Activated CD4-positive, alpha-beta T cell treated with anti-CD3 and anti-CD28 coated beads for 36 hours (primary cell): ENCODE results near the gene PLEKHH2. TPM values are rescaled to one million over a fixed set of nuclear protein-coding genes. Genes with fewer than 3 reads are reported as not detected.
"Not testable (repeated sequence)": the region's sequence is repeated elsewhere in the genome, so short reads cannot be mapped to it uniquely, and the experiment has no call there.

Source experiments
- ATAC-seq: fragments of 200-7000 bp; cut with Tn5 transposase; one replicate; pipeline ENCODE4 v1.10.0; 2021; ENCODE audit warnings: mild to moderate bottlenecking, moderate library complexity
- CTCF ChIA-PET: fragments of 350-600 bp; sonication (Branson Sonifier 250); formaldehyde crosslinking; loops from one replicate; lab custom pipeline; 2021; ENCODE audit warnings: antibody characterized with exemption; lab: Charles Lee
- POLR2A ChIA-PET: fragments of 350-600 bp; sonication (Branson Sonifier 250); formaldehyde crosslinking; loops from one replicate; lab custom pipeline; 2021; ENCODE audit warnings: antibody characterized with exemption, inconsistent platforms; lab: Charles Lee
- DNase-seq: peaks from one replicate; pipeline ENCODE4 v3.0.0-alpha.2; 2020
- H3K27ac Mint-ChIP-seq: one replicate; pipeline ENCODE4 v1.8.0; 2021; ENCODE audit warnings: mixed read lengths
- H3K27me3 Mint-ChIP-seq: one replicate; pipeline ENCODE4 v1.8.0; 2021; ENCODE audit warnings: mixed read lengths
- H3K36me3 Mint-ChIP-seq: one replicate; pipeline ENCODE4 v1.8.0; 2021; ENCODE audit warnings: low read depth, mixed read lengths
- H3K4me1 Mint-ChIP-seq: one replicate; pipeline ENCODE4 v1.8.0; 2021; ENCODE audit warnings: mixed read lengths
- H3K4me3 Mint-ChIP-seq: one replicate; pipeline ENCODE4 v1.8.0; 2021; ENCODE audit warnings: mild to moderate bottlenecking, moderate library complexity, mixed read lengths
- H3K9me3 Mint-ChIP-seq: one replicate; pipeline ENCODE4 v1.8.0; 2021; ENCODE audit warnings: low read depth, mixed read lengths
- intact Hi-C, 2 experiments: fragments of 100-400 bp; cut with DNase I in 1 of 2; cut with micrococcal nuclease in 1 of 2; formaldehyde crosslinking; loops; one replicate each; pipeline versions ENCODE4 v1.14.2 to v1.15.1; 2022 to 2024; cut with DNase I, micrococcal nuclease
- total RNA-seq, 2 experiments: library from RNA; stranded (reverse); gene quantifications; one replicate each; pipeline ENCODE4 v1.2.3, GENCODE V29; 2021

PLEKHH2 gene
- total RNA-seq, 2 experiments from 2014 or later, result 1.5 to 2.2 TPM

- POLR2A ChIA-PET, ATAC-seq, H3K27ac Mint-ChIP-seq, DNase-seq, H3K4me1 Mint-ChIP-seq, H3K9me3 Mint-ChIP-seq, H3K27me3 Mint-ChIP-seq, H3K36me3 Mint-ChIP-seq, H3K4me3 Mint-ChIP-seq, intact Hi-C loops: not testable (repeated sequence)
- CTCF ChIA-PET, result interaction anchor here (0.6 to 0.7 kb wide), 2 partner anchors 125 to 1425 kb away, joined by 5 read pairs; no protein-coding TSS in a partner anchor
These were observed 61.1 kb downstream of the PLEKHH2 start for GRCh38 chr2:43698140-43698539.

- Mint-ChIP-seq H3K27ac (no peak overlapping the region), H3K36me3 (no peaks in the 10 kb centered on the region), H3K4me1 (no peaks in the 10 kb centered on the region), H3K27me3 (peaks cover 7% of the 10 kb centered on the region), H3K4me3 (no peak overlapping the region), H3K9me3 (no peaks in the 10 kb centered on the region)
- intact Hi-C loops, result no loop called here
- ChIA-PET CTCF (interaction anchor here (0.8 kb wide), 2 partner anchors 10 to 250 kb away, joined by 3 read pairs; no protein-coding TSS in a partner anchor), POLR2A (no interaction called here)
- no peak for DNase-seq
- no peak for ATAC-seq
These were observed 62.7 kb downstream of the PLEKHH2 start for GRCh38 chr2:43699761-43700160.

GRCh38 chr2:43701111-43701510 lies 64.1 kb downstream of the PLEKHH2 start:
- H3K9me3 Mint-ChIP-seq, result no peaks in the 10 kb centered on the region
- no peak for DNase-seq
- ChIA-PET POLR2A (no interaction called here), CTCF (interaction anchor here (0.6 to 0.7 kb wide), 4 partner anchors 9 to 131 kb away, joined by 3 to 4 read pairs (median 3); no protein-coding TSS in a partner anchor)
- no peak overlapping the region for H3K4me3 Mint-ChIP-seq
- intact Hi-C loops, result no loop called here
- peaks cover 7% of the 10 kb centered on the region for H3K27me3 Mint-ChIP-seq
- ATAC-seq, result no peak
- H3K27ac Mint-ChIP-seq, result no peak overlapping the region
- H3K36me3 Mint-ChIP-seq, result no peaks in the 10 kb centered on the region
- H3K4me1 Mint-ChIP-seq, result no peaks in the 10 kb centered on the region

GRCh38 chr2:43707255-43708015 lies 70.4 kb downstream of the PLEKHH2 start:
- DNase-seq (no peak), ATAC-seq (no peak)
- H3K36me3 Mint-ChIP-seq, result no peaks in the 10 kb centered on the region
- H3K27ac Mint-ChIP-seq, result no peak overlapping the region
- ChIA-PET POLR2A (no interaction called here), CTCF (no interaction called here)
- intact Hi-C loops, result no loop called here
- H3K27me3 Mint-ChIP-seq, result peaks cover 17% of the 10 kb centered on the region
- no peak overlapping the region for H3K4me3 Mint-ChIP-seq
- no peaks in the 10 kb centered on the region for H3K4me1 Mint-ChIP-seq
- no peaks in the 10 kb centered on the region for H3K9me3 Mint-ChIP-seq

GRCh38 chr2:43708178-43708577 lies 71.1 kb downstream of the PLEKHH2 start:
- DNase-seq (no peak), ATAC-seq (no peak)
- intact Hi-C loops, result no loop called here
- no peaks in the 10 kb centered on the region for H3K36me3 Mint-ChIP-seq
- ChIA-PET CTCF (no interaction called here), POLR2A (no interaction called here)
- no peaks in the 10 kb centered on the region for H3K9me3 Mint-ChIP-seq
- H3K4me1 Mint-ChIP-seq, result no peaks in the 10 kb centered on the region
- no peak overlapping the region for H3K27ac Mint-ChIP-seq
- H3K4me3 Mint-ChIP-seq, result no peak overlapping the region
- H3K27me3 Mint-ChIP-seq, result peaks cover 15% of the 10 kb centered on the region

GRCh38 chr2:43708891-43709290 lies 71.8 kb downstream of the PLEKHH2 start:
- H3K36me3 Mint-ChIP-seq, result no peaks in the 10 kb centered on the region
- no peak for DNase-seq
- no peak overlapping the region for H3K27ac Mint-ChIP-seq
- ChIA-PET CTCF (no interaction called here), POLR2A (no interaction called here)
- H3K9me3 Mint-ChIP-seq, result no peaks in the 10 kb centered on the region
- peaks cover 15% of the 10 kb centered on the region for H3K27me3 Mint-ChIP-seq
- H3K4me1 Mint-ChIP-seq, result no peaks in the 10 kb centered on the region
- no peak overlapping the region for H3K4me3 Mint-ChIP-seq
- no peak for ATAC-seq
- intact Hi-C loops, result no loop called here

GRCh38 chr2:43710866-43711265 lies 73.8 kb downstream of the PLEKHH2 start:
- Mint-ChIP-seq H3K4me3 (no peak overlapping the region), H3K9me3 (no peaks in the 10 kb centered on the region), H3K27ac (no peak overlapping the region), H3K27me3 (peaks cover 20% of the 10 kb centered on the region), H3K4me1 (no peaks in the 10 kb centered on the region), H3K36me3 (no peaks in the 10 kb centered on the region)
- ATAC-seq (no peak), DNase-seq (no peak)
- intact Hi-C loops, result no loop called here
- CTCF ChIA-PET, result interaction anchor here (0.6 kb wide), 1 partner anchor 216 kb away, joined by 3 read pairs; no protein-coding TSS in a partner anchor
- POLR2A ChIA-PET, result no interaction called here

- H3K4me1 Mint-ChIP-seq, result no peaks in the 10 kb centered on the region
- ATAC-seq (no peak), DNase-seq (no peak)
- ChIA-PET POLR2A (no interaction called here), CTCF (interaction anchor here (0.7 kb wide), 1 partner anchor 374 kb away, joined by 3 read pairs; no protein-coding TSS in a partner anchor)
- H3K9me3 Mint-ChIP-seq, result no peaks in the 10 kb centered on the region
- no peak overlapping the region for H3K4me3 Mint-ChIP-seq
- intact Hi-C loops, result no loop called here
- H3K36me3 Mint-ChIP-seq, result no peaks in the 10 kb centered on the region
- H3K27me3 Mint-ChIP-seq, result peaks cover 15% of the 10 kb centered on the region
- no peak overlapping the region for H3K27ac Mint-ChIP-seq
These were observed 77.1 kb downstream of the PLEKHH2 start for GRCh38 chr2:43714164-43714563.

GRCh38 chr2:43715300-43716098 lies 78.4 kb downstream of the PLEKHH2 start:
- DNase-seq (no peak), ATAC-seq (no peak)
- Mint-ChIP-seq H3K27me3 (peaks cover 15% of the 10 kb centered on the region), H3K4me3 (no peak overlapping the region), H3K4me1 (no peaks in the 10 kb centered on the region), H3K27ac (no peak overlapping the region), H3K36me3 (no peaks in the 10 kb centered on the region), H3K9me3 (no peaks in the 10 kb centered on the region)
- CTCF ChIA-PET, result interaction anchor here (0.8 kb wide), 1 partner anchor 317 kb away, joined by 3 read pairs; no protein-coding TSS in a partner anchor
- intact Hi-C loops, result no loop called here
- POLR2A ChIA-PET, result interaction anchor here (0.6 kb wide), 1 partner anchor 16 kb away, joined by 3 read pairs; no protein-coding TSS in a partner anchor

GRCh38 chr2:43717322-43717721 lies 80.3 kb downstream of the PLEKHH2 start:
- POLR2A ChIA-PET, result no interaction called here
- Mint-ChIP-seq H3K4me3 (no peak overlapping the region), H3K9me3 (no peaks in the 10 kb centered on the region), H3K27me3 (peaks cover 11% of the 10 kb centered on the region), H3K36me3 (no peaks in the 10 kb centered on the region), H3K4me1 (no peaks in the 10 kb centered on the region), H3K27ac (no peak overlapping the region)
- CTCF ChIA-PET, result no interaction called here
- intact Hi-C loops, result no loop called here
- DNase-seq (no peak), ATAC-seq (no peak)

GRCh38 chr2:43718530-43719124 lies 81.6 kb downstream of the PLEKHH2 start:
- intact Hi-C loops, result no loop called here
- H3K27me3 Mint-ChIP-seq, result peaks cover 11% of the 10 kb centered on the region
- no peaks in the 10 kb centered on the region for H3K36me3 Mint-ChIP-seq
- no peaks in the 10 kb centered on the region for H3K9me3 Mint-ChIP-seq
- no peak for DNase-seq
- ChIA-PET CTCF (no interaction called here), POLR2A (interaction anchor here (0.5 kb wide), 1 partner anchor 1768 kb away, joined by 8 read pairs; no protein-coding TSS in a partner anchor)
- ATAC-seq, result no peak
- no peak overlapping the region for H3K27ac Mint-ChIP-seq
- no peak overlapping the region for H3K4me3 Mint-ChIP-seq
- no peaks in the 10 kb centered on the region for H3K4me1 Mint-ChIP-seq
